CD4-positive, alpha-beta T cell (primary cell): ENCODE results near the gene CELA2B. TPM values are rescaled to one million over a fixed set of nuclear protein-coding genes. Genes with fewer than 3 reads are reported as not detected.

ENCODE experiments used
- ATAC-seq: fragments of 200-7000 bp; cut with Tn5 transposase; one replicate; pipeline ENCODE4 v1.10.0; 2022; ENCODE audit warnings: mild to moderate bottlenecking; ENCODE audit not compliant: poor library complexity
- CTCF ChIA-PET: fragments of 350-600 bp; sonication (Branson Sonifier 250); formaldehyde crosslinking; loops from one replicate; lab custom pipeline; 2021; ENCODE audit warnings: antibody characterized with exemption, inconsistent platforms; lab: Charles Lee
- POLR2A ChIA-PET: fragments of 350-600 bp; sonication (Branson Sonifier 250); formaldehyde crosslinking; loops from one replicate; lab custom pipeline; 2021; ENCODE audit warnings: antibody characterized with exemption, inconsistent platforms; lab: Charles Lee
- DNase-seq, 14 experiments: peaks; one replicate each; pipeline ENCODE4 v3.0.0-alpha.2; 2013 to 2020; ENCODE audit warnings: mixed read lengths in 2 of 14
- H3K27ac ChIP-seq, 2 donors: one replicate each; pipeline versions ENCODE4 v1.5.1 to v1.7.0; 2013; ENCODE audit warnings: low read length in 2 of 2, low read depth in 1 of 2, mild to moderate bottlenecking in 1 of 2
- H3K27me3 ChIP-seq, 2 experiments: 1 replicate in 1 of 2; 2 replicates in 1 of 2; pipeline versions ENCODE4 v1.6.1 to v1.7.0; 2013; ENCODE audit warnings: low read length in 2 of 2, control low read depth in 1 of 2, mild to moderate bottlenecking in 1 of 2, moderate library complexity in 1 of 2; ENCODE audit not compliant: insufficient read depth in 2 of 2, control insufficient read depth in 1 of 2
- H3K36me3 ChIP-seq: one replicate; pipeline ENCODE4 v1.6.1; 2013; ENCODE audit warnings: low read length, control low read depth; ENCODE audit not compliant: insufficient read depth
- H3K4me1 ChIP-seq: one replicate; pipeline ENCODE4 v1.6.1; 2013; ENCODE audit warnings: low read length, control low read depth; ENCODE audit not compliant: insufficient read depth
- H3K4me3 ChIP-seq: one replicate; pipeline ENCODE4 v1.5.1; 2013; ENCODE audit warnings: mild to moderate bottlenecking, low read length, moderate library complexity
- H3K9me3 ChIP-seq, 2 experiments: 1 replicate in 1 of 2; 2 replicates in 1 of 2; pipeline versions ENCODE4 v1.6.1 to v1.7.0; 2013; ENCODE audit warnings: low read length in 2 of 2, mild to moderate bottlenecking in 2 of 2, control low read depth in 1 of 2, moderate library complexity in 1 of 2; ENCODE audit not compliant: control insufficient read depth in 1 of 2, insufficient read depth in 1 of 2
- H3K27ac Mint-ChIP-seq: one replicate; pipeline ENCODE4 v1.8.0; 2020; ENCODE audit warnings: mixed read lengths
- H3K27me3 Mint-ChIP-seq: one replicate; pipeline ENCODE4 v1.8.0; 2021; ENCODE audit warnings: mixed read lengths
- H3K36me3 Mint-ChIP-seq: one replicate; pipeline ENCODE4 v1.8.0; 2021; ENCODE audit warnings: low read depth, mixed read lengths
- H3K4me1 Mint-ChIP-seq: one replicate; pipeline ENCODE4 v1.8.0; 2021; ENCODE audit warnings: low read depth, mixed read lengths
- H3K4me3 Mint-ChIP-seq: one replicate; pipeline ENCODE4 v1.8.0; 2020; ENCODE audit warnings: mild to moderate bottlenecking, mixed read lengths
- H3K9me3 Mint-ChIP-seq: one replicate; pipeline ENCODE4 v1.8.0; 2020; ENCODE audit warnings: mixed read lengths
- intact Hi-C, 2 experiments: fragments of 100-400 bp; cut with DNase I in 1 of 2; cut with micrococcal nuclease in 1 of 2; formaldehyde crosslinking; loops; one replicate each; pipeline versions ENCODE4 v1.15.1 to v1.9.0; 2023 to 2025; cut with DNase I, micrococcal nuclease
- total RNA-seq, 174 experiments: library from RNA in 2 of 174; stranded (reverse) in 2 of 174; gene quantifications; one replicate each; pipeline ENCODE4 v1.2.3 and lab custom pipeline; 2021 to 2026
- TF ChIP-seq, protein P1 (sequence below): fragments of 200-600 bp; IDR thresholded peaks from one replicate; pipeline ENCODE4 v1.8.0; 2022; ENCODE audit warnings: antibody characterized with exemption, mild to moderate bottlenecking

CELA2B gene
- total RNA-seq, 2 experiments from 2014 or later, result not detected

DNA sequence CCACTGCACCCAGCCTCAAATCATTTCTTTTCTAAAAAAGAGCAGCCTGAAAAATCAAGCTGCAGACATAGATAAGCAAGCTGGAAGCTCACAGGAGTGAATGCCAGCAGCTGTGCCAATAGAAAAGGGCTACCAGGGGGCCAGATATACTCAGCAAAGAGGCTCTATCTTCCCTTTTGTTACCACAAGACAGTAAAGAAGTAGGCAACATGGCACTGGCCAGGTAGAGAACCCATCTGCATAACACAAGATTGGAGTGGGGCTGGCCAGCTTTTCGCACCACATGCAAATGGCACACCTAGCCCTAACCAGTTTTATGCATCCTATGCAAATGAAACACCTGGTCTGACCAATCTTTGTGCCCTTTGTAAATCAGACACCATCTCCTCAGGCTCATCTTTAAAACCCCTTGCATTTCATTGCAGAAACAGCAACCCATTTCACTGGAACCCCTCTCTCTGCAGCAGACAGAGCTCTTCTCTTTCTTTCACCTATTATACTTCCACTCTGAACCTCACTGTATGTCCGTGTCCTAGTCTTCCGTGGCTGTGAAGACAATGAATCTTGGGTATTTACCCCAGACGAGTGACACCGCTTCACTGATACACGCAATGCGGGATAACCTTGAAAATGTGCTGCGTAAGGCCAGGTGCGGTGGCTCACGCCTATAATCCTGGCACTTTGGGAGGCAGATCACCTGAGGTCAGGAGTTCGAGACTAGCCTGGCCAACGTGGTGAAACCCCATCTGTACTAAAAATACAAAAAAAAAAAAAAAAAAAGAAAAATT, 33.0 kb downstream of the CELA2B start:
- POLR2A ChIA-PET, result no interaction called here

GRCh38 chr1:15509586-15509985, 33.7 kb downstream of the CELA2B start:
- DNase-seq (no peak), ATAC-seq (no peak)
- Histone ChIP-seq H3K27me3 (no peaks in the 10 kb centered on the region), H3K9me3 (no peaks in the 10 kb centered on the region), H3K36me3 (peaks cover 36% of the 10 kb centered on the region), H3K4me1 (peaks cover under 1% of the 10 kb centered on the region), H3K27ac (no peak overlapping the region), H3K4me3 (no peak overlapping the region)
- TF ChIP-seq, protein P1, sequence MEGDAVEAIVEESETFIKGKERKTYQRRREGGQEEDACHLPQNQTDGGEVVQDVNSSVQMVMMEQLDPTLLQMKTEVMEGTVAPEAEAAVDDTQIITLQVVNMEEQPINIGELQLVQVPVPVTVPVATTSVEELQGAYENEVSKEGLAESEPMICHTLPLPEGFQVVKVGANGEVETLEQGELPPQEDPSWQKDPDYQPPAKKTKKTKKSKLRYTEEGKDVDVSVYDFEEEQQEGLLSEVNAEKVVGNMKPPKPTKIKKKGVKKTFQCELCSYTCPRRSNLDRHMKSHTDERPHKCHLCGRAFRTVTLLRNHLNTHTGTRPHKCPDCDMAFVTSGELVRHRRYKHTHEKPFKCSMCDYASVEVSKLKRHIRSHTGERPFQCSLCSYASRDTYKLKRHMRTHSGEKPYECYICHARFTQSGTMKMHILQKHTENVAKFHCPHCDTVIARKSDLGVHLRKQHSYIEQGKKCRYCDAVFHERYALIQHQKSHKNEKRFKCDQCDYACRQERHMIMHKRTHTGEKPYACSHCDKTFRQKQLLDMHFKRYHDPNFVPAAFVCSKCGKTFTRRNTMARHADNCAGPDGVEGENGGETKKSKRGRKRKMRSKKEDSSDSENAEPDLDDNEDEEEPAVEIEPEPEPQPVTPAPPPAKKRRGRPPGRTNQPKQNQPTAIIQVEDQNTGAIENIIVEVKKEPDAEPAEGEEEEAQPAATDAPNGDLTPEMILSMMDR, result no peak
- intact Hi-C loops, result no loop called here
- Mint-ChIP-seq H3K9me3 (no peaks in the 10 kb centered on the region), H3K4me3 (no peak overlapping the region), H3K27ac (no peak overlapping the region), H3K36me3 (peaks cover 51% of the 10 kb centered on the region), H3K4me1 (peaks cover 17% of the 10 kb centered on the region), H3K27me3 (no peaks in the 10 kb centered on the region)
- ChIA-PET POLR2A (no interaction called here), CTCF (no interaction called here)

More for the DNA sequence above, 33.0 kb downstream of the CELA2B start:
- intact Hi-C loops, result no loop called here
- Mint-ChIP-seq H3K4me3 (no peak overlapping the region), H3K27me3 (no peaks in the 10 kb centered on the region), H3K9me3 (no peaks in the 10 kb centered on the region), H3K36me3 (peaks cover 50% of the 10 kb centered on the region), H3K27ac (no peak overlapping the region), H3K4me1 (peaks cover 10% of the 10 kb centered on the region)
- H3K4me3 ChIP-seq, result no peak overlapping the region
- ATAC-seq (no peak), DNase-seq (no peak)
- peaks cover 36% of the 10 kb centered on the region for H3K36me3 ChIP-seq
- H3K9me3 ChIP-seq, result no peaks in the 10 kb centered on the region
- no peaks in the 10 kb centered on the region for H3K27me3 ChIP-seq
- TF ChIP-seq, protein P1, result no peak
- CTCF ChIA-PET, result no interaction called here
- H3K27ac ChIP-seq, result no peak overlapping the region
- H3K4me1 ChIP-seq, result no peaks in the 10 kb centered on the region

- TF ChIP-seq, protein P1, result no peak
- Mint-ChIP-seq H3K36me3 (peaks cover 53% of the 10 kb centered on the region), H3K4me1 (peaks cover 24% of the 10 kb centered on the region), H3K27ac (no peak overlapping the region), H3K9me3 (no peaks in the 10 kb centered on the region), H3K4me3 (no peak overlapping the region), H3K27me3 (no peaks in the 10 kb centered on the region)
- ChIA-PET POLR2A (no interaction called here), CTCF (no interaction called here)
- H3K4me3 ChIP-seq, result no peak overlapping the region
- H3K27ac ChIP-seq, result no peak overlapping the region
- DNase-seq (no peak), ATAC-seq (no peak)
- intact Hi-C loops, result no loop called here
- no peaks in the 10 kb centered on the region for H3K9me3 ChIP-seq
- H3K4me1 ChIP-seq, result peaks cover 12% of the 10 kb centered on the region
- H3K27me3 ChIP-seq, result no peaks in the 10 kb centered on the region
- H3K36me3 ChIP-seq, result peaks cover 25% of the 10 kb centered on the region
These were observed 34.9 kb downstream of the CELA2B start for GRCh38 chr1:15510611-15511405.
